ENCODE measurements around the gene JUP. TPM values are rescaled to one million over a fixed set of nuclear protein-coding genes. Genes with fewer than 3 reads are reported as not detected.
A peak's percentile ranks its signal among the peaks of the same experiment; 100 is the strongest.

JUP gene
- total and polyA plus RNA-seq, 2 of the 13 experiments (the other 11 are each of a cell fraction or from before 2014, with no cell fraction given), result 12.1 to 20.6 TPM

GRCh38 chr17:41792845-41793783 is 6.6 kb upstream of the JUP start (continued):
- no peak; the same call in 1 of the 2 replicates for TF ChIP-seq KDM5B (CRISPR knock-in tag; IDR thresholded peaks at IDR 0.05; ENCODE audit: borderline replicate concordance)
- TF ChIP-seq FOXO1 (CRISPR knock-in tag; IDR thresholded peaks at IDR 0.05), result 0 out of 2 replicates have a peak, but pooled peaks have one; percentile 14
- TF ChIP-seq, protein P1, sequence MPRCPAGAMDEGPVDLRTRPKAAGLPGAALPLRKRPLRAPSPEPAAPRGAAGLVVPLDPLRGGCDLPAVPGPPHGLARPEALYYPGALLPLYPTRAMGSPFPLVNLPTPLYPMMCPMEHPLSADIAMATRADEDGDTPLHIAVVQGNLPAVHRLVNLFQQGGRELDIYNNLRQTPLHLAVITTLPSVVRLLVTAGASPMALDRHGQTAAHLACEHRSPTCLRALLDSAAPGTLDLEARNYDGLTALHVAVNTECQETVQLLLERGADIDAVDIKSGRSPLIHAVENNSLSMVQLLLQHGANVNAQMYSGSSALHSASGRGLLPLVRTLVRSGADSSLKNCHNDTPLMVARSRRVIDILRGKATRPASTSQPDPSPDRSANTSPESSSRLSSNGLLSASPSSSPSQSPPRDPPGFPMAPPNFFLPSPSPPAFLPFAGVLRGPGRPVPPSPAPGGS (CRISPR knock-in tag; IDR thresholded peaks at IDR 0.05), result peak; percentile 8; the same call in 1 of the 2 replicates
- TF ChIP-seq ZEB1 (IDR thresholded peaks at IDR 0.05; ENCODE audit: insufficient replicate concordance, low read depth), result peak; percentile 53
- no peak for TF ChIP-seq BHLHE40 (IDR thresholded peaks at IDR 0.05; ENCODE audit: low read length)
- no peak for TF ChIP-seq CBX1 (IDR thresholded peaks at IDR 0.05; ENCODE audit: low read depth)
- TF ChIP-seq ZSCAN25 (CRISPR knock-in tag; IDR thresholded peaks at IDR 0.05), result peak; percentile 64
- peak; percentile 50; the same call in 1 of the 2 replicates for TF ChIP-seq ZNF451 (CRISPR knock-in tag; IDR thresholded peaks at IDR 0.05)
- TF ChIP-seq, protein P2, sequence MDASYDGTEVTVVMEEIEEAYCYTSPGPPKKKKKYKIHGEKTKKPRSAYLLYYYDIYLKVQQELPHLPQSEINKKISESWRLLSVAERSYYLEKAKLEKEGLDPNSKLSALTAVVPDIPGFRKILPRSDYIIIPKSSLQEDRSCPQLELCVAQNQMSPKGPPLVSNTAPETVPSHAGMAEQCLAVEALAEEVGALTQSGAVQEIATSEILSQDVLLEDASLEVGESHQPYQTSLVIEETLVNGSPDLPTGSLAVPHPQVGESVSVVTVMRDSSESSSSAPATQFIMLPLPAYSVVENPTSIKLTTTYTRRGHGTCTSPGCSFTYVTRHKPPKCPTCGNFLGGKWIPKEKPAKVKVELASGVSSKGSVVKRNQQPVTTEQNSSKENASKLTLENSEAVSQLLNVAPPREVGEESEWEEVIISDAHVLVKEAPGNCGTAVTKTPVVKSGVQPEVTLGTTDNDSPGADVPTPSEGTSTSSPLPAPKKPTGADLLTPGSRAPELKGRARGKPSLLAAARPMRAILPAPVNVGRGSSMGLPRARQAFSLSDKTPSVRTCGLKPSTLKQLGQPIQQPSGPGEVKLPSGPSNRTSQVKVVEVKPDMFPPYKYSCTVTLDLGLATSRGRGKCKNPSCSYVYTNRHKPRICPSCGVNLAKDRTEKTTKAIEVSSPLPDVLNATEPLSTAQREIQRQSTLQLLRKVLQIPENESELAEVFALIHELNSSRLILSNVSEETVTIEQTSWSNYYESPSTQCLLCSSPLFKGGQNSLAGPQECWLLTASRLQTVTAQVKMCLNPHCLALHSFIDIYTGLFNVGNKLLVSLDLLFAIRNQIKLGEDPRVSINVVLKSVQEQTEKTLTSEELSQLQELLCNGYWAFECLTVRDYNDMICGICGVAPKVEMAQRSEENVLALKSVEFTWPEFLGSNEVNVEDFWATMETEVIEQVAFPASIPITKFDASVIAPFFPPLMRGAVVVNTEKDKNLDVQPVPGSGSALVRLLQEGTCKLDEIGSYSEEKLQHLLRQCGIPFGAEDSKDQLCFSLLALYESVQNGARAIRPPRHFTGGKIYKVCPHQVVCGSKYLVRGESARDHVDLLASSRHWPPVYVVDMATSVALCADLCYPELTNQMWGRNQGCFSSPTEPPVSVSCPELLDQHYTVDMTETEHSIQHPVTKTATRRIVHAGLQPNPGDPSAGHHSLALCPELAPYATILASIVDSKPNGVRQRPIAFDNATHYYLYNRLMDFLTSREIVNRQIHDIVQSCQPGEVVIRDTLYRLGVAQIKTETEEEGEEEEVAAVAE (CRISPR knock-in tag; IDR thresholded peaks at IDR 0.05; ENCODE audit: borderline replicate concordance), result no peak; the same call in 1 of the 2 replicates
- no peak for TF ChIP-seq FOXC1 (CRISPR knock-in tag; IDR thresholded peaks at IDR 0.05; ENCODE audit: borderline replicate concordance)
- peak; percentile 99 for TF ChIP-seq ZBTB26 (CRISPR knock-in tag; IDR thresholded peaks at IDR 0.05; ENCODE audit: borderline replicate concordance)
- 0 out of 2 replicates have a peak, but pooled peaks have one; percentile 18 for TF ChIP-seq ARNT2 (CRISPR knock-in tag; IDR thresholded peaks at IDR 0.05; ENCODE audit: low read depth)
- TF ChIP-seq MXD4 (CRISPR knock-in tag; IDR thresholded peaks at IDR 0.05), result no peak; the same call in 1 of the 2 replicates
- TF ChIP-seq, protein P3, sequence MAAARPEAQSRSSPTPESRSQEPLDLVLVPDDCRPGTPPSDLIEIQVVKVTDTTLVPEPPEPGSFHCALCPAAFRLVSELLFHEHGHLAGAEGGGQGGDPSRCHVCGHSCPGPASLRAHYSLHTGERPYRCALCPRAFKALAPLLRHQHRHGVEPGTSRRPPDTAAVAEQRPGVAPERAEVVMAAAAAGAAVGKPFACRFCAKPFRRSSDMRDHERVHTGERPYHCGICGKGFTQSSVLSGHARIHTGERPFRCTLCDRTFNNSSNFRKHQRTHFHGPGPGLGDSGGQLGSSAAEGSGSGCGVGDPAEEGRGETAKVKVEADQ (CRISPR knock-in tag; IDR thresholded peaks at IDR 0.05; ENCODE audit: borderline replicate concordance), result peak; percentile 40; the same call in 1 of the 2 replicates
- TF ChIP-seq, protein P4, sequence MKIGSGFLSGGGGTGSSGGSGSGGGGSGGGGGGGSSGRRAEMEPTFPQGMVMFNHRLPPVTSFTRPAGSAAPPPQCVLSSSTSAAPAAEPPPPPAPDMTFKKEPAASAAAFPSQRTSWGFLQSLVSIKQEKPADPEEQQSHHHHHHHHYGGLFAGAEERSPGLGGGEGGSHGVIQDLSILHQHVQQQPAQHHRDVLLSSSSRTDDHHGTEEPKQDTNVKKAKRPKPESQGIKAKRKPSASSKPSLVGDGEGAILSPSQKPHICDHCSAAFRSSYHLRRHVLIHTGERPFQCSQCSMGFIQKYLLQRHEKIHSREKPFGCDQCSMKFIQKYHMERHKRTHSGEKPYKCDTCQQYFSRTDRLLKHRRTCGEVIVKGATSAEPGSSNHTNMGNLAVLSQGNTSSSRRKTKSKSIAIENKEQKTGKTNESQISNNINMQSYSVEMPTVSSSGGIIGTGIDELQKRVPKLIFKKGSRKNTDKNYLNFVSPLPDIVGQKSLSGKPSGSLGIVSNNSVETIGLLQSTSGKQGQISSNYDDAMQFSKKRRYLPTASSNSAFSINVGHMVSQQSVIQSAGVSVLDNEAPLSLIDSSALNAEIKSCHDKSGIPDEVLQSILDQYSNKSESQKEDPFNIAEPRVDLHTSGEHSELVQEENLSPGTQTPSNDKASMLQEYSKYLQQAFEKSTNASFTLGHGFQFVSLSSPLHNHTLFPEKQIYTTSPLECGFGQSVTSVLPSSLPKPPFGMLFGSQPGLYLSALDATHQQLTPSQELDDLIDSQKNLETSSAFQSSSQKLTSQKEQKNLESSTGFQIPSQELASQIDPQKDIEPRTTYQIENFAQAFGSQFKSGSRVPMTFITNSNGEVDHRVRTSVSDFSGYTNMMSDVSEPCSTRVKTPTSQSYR (CRISPR knock-in tag; IDR thresholded peaks at IDR 0.05; ENCODE audit: borderline replicate concordance), result peak; percentile 65
- TF ChIP-seq ZFP90 (CRISPR knock-in tag; IDR thresholded peaks at IDR 0.05; ENCODE audit: borderline replicate concordance), result peak; percentile 40; the same call in 1 of the 2 replicates
